Mesothelial cell of epicardium (in vitro differentiated cells): ENCODE measurements around the gene CCDC170. TPM values are rescaled to one million over a fixed set of nuclear protein-coding genes. Genes with fewer than 3 reads are reported as not detected.

Experiments used
- DNase-seq, 2 experiments: peaks; one replicate each; pipeline ENCODE4 v3.0.0; 2021; ENCODE audit warnings: low spot score in 2 of 2; ENCODE audit not compliant: unreplicated experiment in 2 of 2
- H3K27ac Mint-ChIP-seq: 2 replicates; pipeline ENCODE4 v1.8.0; 2021; ENCODE audit warnings: mixed read lengths
- H3K27me3 Mint-ChIP-seq: 2 replicates; pipeline ENCODE4 v1.8.0; 2021; ENCODE audit warnings: low read depth, mixed read lengths
- H3K36me3 Mint-ChIP-seq: 2 replicates; pipeline ENCODE4 v1.8.0; 2021; ENCODE audit warnings: mixed read lengths
- H3K4me1 Mint-ChIP-seq: 2 replicates; pipeline ENCODE4 v1.8.0; 2021; ENCODE audit warnings: mixed read lengths
- H3K4me3 Mint-ChIP-seq: 2 replicates; pipeline ENCODE4 v1.8.0; 2021; ENCODE audit warnings: mild to moderate bottlenecking, moderate library complexity, mixed read lengths
- H3K9me3 Mint-ChIP-seq: 2 replicates; pipeline ENCODE4 v1.8.0; 2021; ENCODE audit warnings: mixed read lengths
- total RNA-seq: library from RNA; stranded (reverse); gene quantifications from 3 replicates; pipeline ENCODE4 v1.2.1, GENCODE V29; 2021
- TF ChIP-seq, protein P1 (sequence below): fragments of 200-600 bp; sonication (generic); IDR thresholded peaks from one replicate; pipeline ENCODE4 v1.5.0; 2021; ENCODE audit warnings: antibody characterized with exemption; ENCODE audit not compliant: unreplicated experiment

Gene CCDC170
- total RNA-seq, 1 donor from 2014 or later = 3.0 TPM

- no peaks in the 10 kb centered on the region for H3K36me3 Mint-ChIP-seq
- H3K9me3 Mint-ChIP-seq = no peaks in the 10 kb centered on the region
- H3K27ac Mint-ChIP-seq = no peak overlapping the region
- TF ChIP-seq, protein P1, sequence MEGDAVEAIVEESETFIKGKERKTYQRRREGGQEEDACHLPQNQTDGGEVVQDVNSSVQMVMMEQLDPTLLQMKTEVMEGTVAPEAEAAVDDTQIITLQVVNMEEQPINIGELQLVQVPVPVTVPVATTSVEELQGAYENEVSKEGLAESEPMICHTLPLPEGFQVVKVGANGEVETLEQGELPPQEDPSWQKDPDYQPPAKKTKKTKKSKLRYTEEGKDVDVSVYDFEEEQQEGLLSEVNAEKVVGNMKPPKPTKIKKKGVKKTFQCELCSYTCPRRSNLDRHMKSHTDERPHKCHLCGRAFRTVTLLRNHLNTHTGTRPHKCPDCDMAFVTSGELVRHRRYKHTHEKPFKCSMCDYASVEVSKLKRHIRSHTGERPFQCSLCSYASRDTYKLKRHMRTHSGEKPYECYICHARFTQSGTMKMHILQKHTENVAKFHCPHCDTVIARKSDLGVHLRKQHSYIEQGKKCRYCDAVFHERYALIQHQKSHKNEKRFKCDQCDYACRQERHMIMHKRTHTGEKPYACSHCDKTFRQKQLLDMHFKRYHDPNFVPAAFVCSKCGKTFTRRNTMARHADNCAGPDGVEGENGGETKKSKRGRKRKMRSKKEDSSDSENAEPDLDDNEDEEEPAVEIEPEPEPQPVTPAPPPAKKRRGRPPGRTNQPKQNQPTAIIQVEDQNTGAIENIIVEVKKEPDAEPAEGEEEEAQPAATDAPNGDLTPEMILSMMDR = no peak
- H3K4me1 Mint-ChIP-seq = no peaks in the 10 kb centered on the region
- DNase-seq = no peak
- H3K27me3 Mint-ChIP-seq = peaks cover 2% of the 10 kb centered on the region
- no peak overlapping the region for H3K4me3 Mint-ChIP-seq
These were observed 116.5 kb downstream of the CCDC170 start for GRCh38 chr6:151610326-151610725.

GRCh38 chr6:151614630-151615029, 120.8 kb downstream of the CCDC170 start:
- H3K4me1 Mint-ChIP-seq = no peaks in the 10 kb centered on the region
- H3K27me3 Mint-ChIP-seq = no peaks in the 10 kb centered on the region
- H3K36me3 Mint-ChIP-seq = no peaks in the 10 kb centered on the region
- TF ChIP-seq, protein P1 = no peak
- no peaks in the 10 kb centered on the region for H3K9me3 Mint-ChIP-seq
- H3K4me3 Mint-ChIP-seq = no peak overlapping the region
- no peak overlapping the region for H3K27ac Mint-ChIP-seq
- DNase-seq = no peak

- H3K27me3 Mint-ChIP-seq = no peaks in the 10 kb centered on the region
- DNase-seq = no peak
- no peaks in the 10 kb centered on the region for H3K9me3 Mint-ChIP-seq
These were observed 122.3 kb downstream of the CCDC170 start for GRCh38 chr6:151616091-151616513.

GRCh38 chr6:151616600-151616999, 122.8 kb downstream of the CCDC170 start:
- no peak overlapping the region for H3K27ac Mint-ChIP-seq
- no peak overlapping the region for H3K4me3 Mint-ChIP-seq
- no peaks in the 10 kb centered on the region for H3K27me3 Mint-ChIP-seq
- H3K4me1 Mint-ChIP-seq = no peaks in the 10 kb centered on the region
- TF ChIP-seq, protein P1 = no peak
- DNase-seq = no peak
- no peaks in the 10 kb centered on the region for H3K36me3 Mint-ChIP-seq
- no peaks in the 10 kb centered on the region for H3K9me3 Mint-ChIP-seq

More at GRCh38 chr6:151616091-151616513, 122.3 kb downstream of the CCDC170 start:
- Mint-ChIP-seq H3K27ac (no peak overlapping the region), H3K36me3 (no peaks in the 10 kb centered on the region), H3K4me3 (no peak overlapping the region), H3K4me1 (no peaks in the 10 kb centered on the region)
- TF ChIP-seq, protein P1 = no peak

DNA sequence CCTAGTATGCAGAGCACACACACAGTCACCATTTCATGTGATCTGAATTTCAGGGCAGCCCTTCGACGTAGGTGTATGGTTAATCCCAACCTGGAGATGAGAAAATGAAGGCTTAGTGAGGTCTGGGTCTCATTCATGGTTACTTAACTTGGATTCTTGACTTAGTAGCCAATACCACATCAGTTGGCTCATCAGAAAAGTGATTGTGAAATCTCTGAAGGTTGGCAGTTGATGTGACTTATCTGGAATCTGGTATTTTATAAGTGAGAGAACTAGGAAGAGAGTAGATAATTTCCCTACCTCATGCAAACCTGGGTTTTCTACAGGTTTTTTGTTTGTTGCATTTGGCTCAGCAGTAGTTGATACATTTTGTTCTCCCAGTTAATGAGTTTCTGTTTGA, 123.7 kb downstream of the CCDC170 start:
- TF ChIP-seq, protein P1 = no peak
- no peak overlapping the region for H3K27ac Mint-ChIP-seq
- H3K4me1 Mint-ChIP-seq = no peaks in the 10 kb centered on the region
- no peaks in the 10 kb centered on the region for H3K36me3 Mint-ChIP-seq
- no peaks in the 10 kb centered on the region for H3K9me3 Mint-ChIP-seq
- no peak overlapping the region for H3K4me3 Mint-ChIP-seq
- no peaks in the 10 kb centered on the region for H3K27me3 Mint-ChIP-seq
- DNase-seq = no peak

- TF ChIP-seq, protein P1 = no peak
- Mint-ChIP-seq H3K27ac (no peak overlapping the region), H3K4me3 (no peak overlapping the region), H3K27me3 (no peaks in the 10 kb centered on the region), H3K4me1 (no peaks in the 10 kb centered on the region), H3K9me3 (no peaks in the 10 kb centered on the region), H3K36me3 (no peaks in the 10 kb centered on the region)
- no peak for DNase-seq
These were observed 124.9 kb downstream of the CCDC170 start for GRCh38 chr6:151618717-151619116.
